Astrocyte (in vitro differentiated cells and primary cell): ENCODE measurements around the gene ANTXR1. TPM values are rescaled to one million over a fixed set of nuclear protein-coding genes. Genes with fewer than 3 reads are reported as not detected.
A peak's percentile ranks its signal among the peaks of the same experiment; 100 is the strongest.

ENCODE experiments used
- DNase-seq: peaks from one replicate; pipeline ENCODE4 v3.0.0-alpha.2; 2010; ENCODE audit warnings: low read depth
- FAIRE-seq: peaks from 2 replicates; lab custom pipeline; 2011; peaks lifted over from hg19 to GRCh38; lab: Jason Lieb, UNC
- H2AFZ ChIP-seq: 2 replicates; pipeline ENCODE4 v1.6.0; 2012; ENCODE audit warnings: low read depth, low read length, inconsistent platforms
- H3K27ac ChIP-seq: 2 replicates; pipeline ENCODE4 v1.5.1; 2011; ENCODE audit warnings: low read depth, low read length, inconsistent platforms
- H3K27me3 ChIP-seq: 2 replicates; pipeline ENCODE4 v1.6.0; 2011; ENCODE audit warnings: low read length, inconsistent platforms; ENCODE audit not compliant: insufficient read depth
- H3K36me3 ChIP-seq: 2 replicates; pipeline ENCODE4 v1.5.1; 2011; ENCODE audit warnings: low read length, inconsistent platforms; ENCODE audit not compliant: insufficient read depth
- H3K4me1 ChIP-seq: 2 replicates; pipeline ENCODE4 v1.5.1; 2011; ENCODE audit warnings: low read length, inconsistent platforms; ENCODE audit not compliant: insufficient read depth
- H3K4me2 ChIP-seq: 2 replicates; pipeline ENCODE4 v1.6.0; 2012; ENCODE audit warnings: low read length, inconsistent platforms
- H3K4me3 ChIP-seq: 2 replicates; pipeline ENCODE4 v1.5.1; 2011; ENCODE audit warnings: low read depth, mild to moderate bottlenecking, low read length, inconsistent platforms; ENCODE audit not compliant: insufficient read depth
- H3K79me2 ChIP-seq: 2 replicates; pipeline ENCODE4 v1.6.0; 2012; ENCODE audit warnings: mild to moderate bottlenecking, low read length, inconsistent platforms; ENCODE audit not compliant: insufficient read depth
- H3K9ac ChIP-seq: 2 replicates; pipeline ENCODE4 v1.6.0; 2012; ENCODE audit warnings: mild to moderate bottlenecking, low read length, inconsistent platforms
- H3K9me3 ChIP-seq: 2 replicates; pipeline ENCODE4 v1.5.1; 2012; ENCODE audit warnings: low read depth, mild to moderate bottlenecking, low read length, inconsistent platforms; ENCODE audit not compliant: insufficient read depth
- H4K20me1 ChIP-seq: 2 replicates; pipeline ENCODE4 v1.6.0; 2012; ENCODE audit warnings: low read length, inconsistent platforms; ENCODE audit not compliant: insufficient read depth
- H3K27ac Mint-ChIP-seq: one replicate; pipeline ENCODE4 v1.8.0; 2021; ENCODE audit warnings: mild to moderate bottlenecking, mixed read lengths; ENCODE audit not compliant: unreplicated experiment
- H3K27me3 Mint-ChIP-seq: one replicate; pipeline ENCODE4 v1.8.0; 2021; ENCODE audit warnings: low read depth, mixed read lengths; ENCODE audit not compliant: unreplicated experiment
- H3K36me3 Mint-ChIP-seq: one replicate; pipeline ENCODE4 v1.8.0; 2021; ENCODE audit warnings: low read depth, mixed read lengths; ENCODE audit not compliant: unreplicated experiment
- H3K4me1 Mint-ChIP-seq: one replicate; pipeline ENCODE4 v1.8.0; 2021; ENCODE audit warnings: low read depth, mixed read lengths; ENCODE audit not compliant: unreplicated experiment
- H3K4me3 Mint-ChIP-seq: one replicate; pipeline ENCODE4 v1.8.0; 2021; ENCODE audit warnings: mild to moderate bottlenecking, moderate library complexity, mixed read lengths; ENCODE audit not compliant: unreplicated experiment
- H3K9me3 Mint-ChIP-seq: one replicate; pipeline ENCODE4 v1.8.0; 2021; ENCODE audit warnings: mild to moderate bottlenecking, mixed read lengths; ENCODE audit not compliant: unreplicated experiment
- CTCF ChIP-seq: IDR thresholded peaks from 2 replicates; pipeline ENCODE4 v1.5.1; 2011; ENCODE audit warnings: low read depth, mild to moderate bottlenecking, inconsistent platforms, low read length, moderate library complexity; ENCODE audit not compliant: insufficient read depth
- EZH2 ChIP-seq: IDR thresholded peaks from 2 replicates; pipeline ENCODE4 v1.6.1; 2012; ENCODE audit warnings: mild to moderate bottlenecking, low read length, inconsistent platforms; ENCODE audit not compliant: insufficient read depth
- total RNA-seq: library from RNA; stranded (reverse); gene quantifications from 2 replicates; pipeline ENCODE4 v1.2.1, GENCODE V29; 2021

Gene ANTXR1
- total RNA-seq, 1 donor from 2014 or later: 67.8 TPM

DNA sequence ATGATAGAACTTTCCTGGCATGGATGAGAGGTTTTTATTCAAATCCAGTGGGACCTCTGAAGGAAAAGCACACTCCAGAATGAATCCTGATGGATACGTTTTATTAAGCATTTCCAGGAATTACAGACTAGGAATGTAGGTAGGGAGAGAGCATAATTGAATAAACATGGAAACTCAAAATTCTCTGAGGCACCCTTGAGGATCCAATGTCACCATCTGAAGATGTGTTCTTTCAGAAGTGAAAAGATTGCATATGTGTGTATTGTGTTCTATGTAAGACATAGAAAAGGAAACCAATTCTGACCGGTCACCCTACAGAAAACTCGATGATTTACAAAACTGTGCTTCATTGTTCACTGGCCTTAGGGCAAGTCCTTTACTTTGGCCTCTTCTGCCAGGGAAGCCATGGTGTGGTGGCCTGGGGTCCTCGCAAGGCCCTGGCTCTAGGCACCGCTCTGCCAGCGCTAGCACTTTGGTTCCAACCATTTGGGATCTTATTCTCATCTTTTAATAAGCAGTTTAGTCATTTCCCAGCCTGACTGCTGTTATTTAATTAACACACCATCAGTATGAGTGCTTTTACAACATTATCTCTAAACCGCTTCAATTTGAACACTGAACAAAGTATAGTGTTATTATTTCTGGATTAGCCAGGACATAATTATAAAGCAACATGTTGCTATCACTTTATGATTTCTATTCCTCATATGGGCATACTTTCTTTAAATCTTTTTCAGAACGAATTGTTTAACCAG lies 43.1 kb upstream of the ANTXR1 start:
- H3K79me2 ChIP-seq: no peaks in the 10 kb centered on the region
- TF ChIP-seq CTCF: no peak
- no peaks in the 10 kb centered on the region for H3K36me3 Mint-ChIP-seq
- FAIRE-seq (no peak), DNase-seq (no peak)
- H3K36me3 ChIP-seq: no peaks in the 10 kb centered on the region
- H2AFZ ChIP-seq: no peak overlapping the region
- H3K27ac Mint-ChIP-seq: peak overlapping the region; percentile 99
- no peak overlapping the region for H3K4me3 Mint-ChIP-seq
- no peak overlapping the region for H3K4me3 ChIP-seq
- no peaks in the 10 kb centered on the region for H3K27me3 ChIP-seq
- no peaks in the 10 kb centered on the region for H3K9me3 ChIP-seq
- H4K20me1 ChIP-seq: no peaks in the 10 kb centered on the region
- H3K9me3 Mint-ChIP-seq: no peaks in the 10 kb centered on the region
- peaks cover 47% of the 10 kb centered on the region for H3K4me1 Mint-ChIP-seq
- no peaks in the 10 kb centered on the region for H3K27me3 Mint-ChIP-seq
- peaks cover 22% of the 10 kb centered on the region for H3K4me1 ChIP-seq
- H3K9ac ChIP-seq: no peak overlapping the region
- H3K4me2 ChIP-seq: no peak overlapping the region
- no peak overlapping the region for H3K27ac ChIP-seq

DNA sequence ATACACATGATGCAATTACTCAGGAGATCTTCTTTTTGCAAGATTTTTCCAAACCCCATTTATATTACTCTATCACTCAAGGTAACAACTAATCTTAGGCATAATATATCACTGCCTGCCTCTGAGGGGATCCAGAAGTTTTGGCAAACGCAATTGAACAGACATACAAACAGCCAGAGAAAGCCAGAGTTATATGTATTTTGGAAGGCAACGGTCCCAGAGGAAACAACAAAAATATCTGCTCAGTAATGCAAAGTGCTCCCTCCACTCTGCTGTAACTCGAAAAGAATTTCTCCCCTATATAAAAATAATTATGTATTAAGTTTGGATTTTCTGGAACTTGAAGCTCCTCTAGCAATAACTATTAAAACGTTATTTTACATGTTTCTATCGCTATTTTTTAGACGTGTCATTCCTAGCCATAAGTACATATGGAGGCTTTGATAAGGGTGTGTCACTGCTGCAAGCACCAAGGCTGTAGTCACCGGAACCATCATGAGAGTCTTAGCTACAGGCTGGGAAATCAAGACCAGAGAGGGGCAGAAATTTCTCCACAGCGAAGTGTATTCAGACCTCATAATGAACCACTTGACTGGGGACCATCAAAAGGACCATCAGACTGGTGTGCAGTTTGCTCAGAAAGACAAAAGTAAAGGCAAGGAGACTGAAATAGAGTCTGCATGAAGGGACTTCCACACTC lies 42.3 kb upstream of the ANTXR1 start:
- no peak overlapping the region for H2AFZ ChIP-seq
- H3K4me3 Mint-ChIP-seq: no peak overlapping the region

More for the DNA sequence above, 42.3 kb upstream of the ANTXR1 start:
- no peak for TF ChIP-seq CTCF
- no peak for TF ChIP-seq EZH2
- H3K36me3 Mint-ChIP-seq: no peaks in the 10 kb centered on the region
- Histone ChIP-seq H3K79me2 (no peaks in the 10 kb centered on the region), H3K4me3 (no peak overlapping the region), H3K9ac (peak overlapping the region; percentile 57), H3K36me3 (no peaks in the 10 kb centered on the region), H3K27me3 (no peaks in the 10 kb centered on the region), H3K27ac (peak overlapping the region; percentile 87), H3K4me1 (peaks cover 22% of the 10 kb centered on the region), H3K4me2 (peak overlapping the region; percentile 73), H4K20me1 (no peaks in the 10 kb centered on the region), H3K9me3 (no peaks in the 10 kb centered on the region)
- no peaks in the 10 kb centered on the region for H3K9me3 Mint-ChIP-seq
- H3K27me3 Mint-ChIP-seq: no peaks in the 10 kb centered on the region
- H3K27ac Mint-ChIP-seq: peak overlapping the region; percentile 99
- DNase-seq (no peak), FAIRE-seq (peak; percentile 23)
- H3K4me1 Mint-ChIP-seq: peaks cover 52% of the 10 kb centered on the region
